Esophagus squamous epithelium (tissue), 4 donors: ENCODE data around the gene PHACTR1.

Experiments used
- CTCF ChIP-seq, 6 experiments: fragments of 450-650 bp in 4 of 6; fragments of 200-600 bp in 2 of 6; sonication (generic) in 2 of 6; IDR thresholded peaks; one replicate each; pipeline ENCODE4 v1.5.1; 2016 to 2019; ENCODE audit warnings: antibody characterized with exemption in 6 of 6, mild to moderate bottlenecking in 4 of 6, moderate library complexity in 4 of 6
- POLR2A ChIP-seq, 4 donors: fragments of 450-650 bp; IDR thresholded peaks; one replicate each; pipeline ENCODE4 v1.6.1; 2017; ENCODE audit warnings: antibody characterized with exemption in 4 of 4, mild to moderate bottlenecking in 4 of 4, moderate library complexity in 3 of 4

- no peak for TF ChIP-seq POLR2A (IDR thresholded peaks at IDR 0.05)
- no peak for TF ChIP-seq CTCF (IDR thresholded peaks at IDR 0.05)
These were observed 319.0 kb downstream of the PHACTR1 start for GRCh38 chr6:13035606-13036005.
